ENCODE measurements around the gene MBD3L4. TPM values are rescaled to one million over a fixed set of nuclear protein-coding genes. Genes with fewer than 3 reads are reported as not detected.
"Not testable (repeated sequence)": the region's sequence is repeated elsewhere in the genome, so short reads cannot be mapped to it uniquely, and the experiment has no call there.

The MBD3L4 gene
- total RNA-seq, 1 donor from 2014 or later: not detected

DNA sequence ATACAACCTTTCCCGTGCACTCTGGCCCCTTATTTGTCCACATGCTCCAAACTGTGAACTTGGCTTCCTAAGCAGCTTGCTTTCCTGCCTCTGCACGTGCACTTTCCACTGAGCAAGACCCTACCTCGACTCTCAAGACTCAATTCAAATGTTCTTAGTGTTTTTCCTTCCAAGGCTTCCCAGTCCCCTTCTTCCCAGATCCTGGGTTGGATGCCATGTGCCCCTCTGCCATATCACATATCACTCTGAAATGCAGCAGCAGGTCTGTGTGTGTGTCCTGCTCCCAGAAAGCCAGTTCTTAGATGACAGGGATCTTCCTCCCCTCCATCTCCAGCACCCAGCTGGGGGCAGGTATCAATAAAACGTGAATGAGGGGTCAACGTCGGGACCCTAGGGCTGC is 32.6 kb upstream of the MBD3L4 start:
- DNase-seq (no peak), ATAC-seq (no peak)
- H3K4me3 ChIP-seq: no peak overlapping the region
- no peaks in the 10 kb centered on the region for H3K27me3 ChIP-seq (ENCODE audit: low read depth)
- H3K36me3 ChIP-seq: peaks cover 67% of the 10 kb centered on the region
- peaks cover 24% of the 10 kb centered on the region for H3K9me3 ChIP-seq
- no peak overlapping the region for H3K27ac ChIP-seq
- intact Hi-C loops (cut with DNase I): no loop called here
- TF ChIP-seq, protein P1, sequence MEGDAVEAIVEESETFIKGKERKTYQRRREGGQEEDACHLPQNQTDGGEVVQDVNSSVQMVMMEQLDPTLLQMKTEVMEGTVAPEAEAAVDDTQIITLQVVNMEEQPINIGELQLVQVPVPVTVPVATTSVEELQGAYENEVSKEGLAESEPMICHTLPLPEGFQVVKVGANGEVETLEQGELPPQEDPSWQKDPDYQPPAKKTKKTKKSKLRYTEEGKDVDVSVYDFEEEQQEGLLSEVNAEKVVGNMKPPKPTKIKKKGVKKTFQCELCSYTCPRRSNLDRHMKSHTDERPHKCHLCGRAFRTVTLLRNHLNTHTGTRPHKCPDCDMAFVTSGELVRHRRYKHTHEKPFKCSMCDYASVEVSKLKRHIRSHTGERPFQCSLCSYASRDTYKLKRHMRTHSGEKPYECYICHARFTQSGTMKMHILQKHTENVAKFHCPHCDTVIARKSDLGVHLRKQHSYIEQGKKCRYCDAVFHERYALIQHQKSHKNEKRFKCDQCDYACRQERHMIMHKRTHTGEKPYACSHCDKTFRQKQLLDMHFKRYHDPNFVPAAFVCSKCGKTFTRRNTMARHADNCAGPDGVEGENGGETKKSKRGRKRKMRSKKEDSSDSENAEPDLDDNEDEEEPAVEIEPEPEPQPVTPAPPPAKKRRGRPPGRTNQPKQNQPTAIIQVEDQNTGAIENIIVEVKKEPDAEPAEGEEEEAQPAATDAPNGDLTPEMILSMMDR (IDR thresholded peaks at IDR 0.05): no peak
- H3K4me1 ChIP-seq: peaks cover 15% of the 10 kb centered on the region

DNA sequence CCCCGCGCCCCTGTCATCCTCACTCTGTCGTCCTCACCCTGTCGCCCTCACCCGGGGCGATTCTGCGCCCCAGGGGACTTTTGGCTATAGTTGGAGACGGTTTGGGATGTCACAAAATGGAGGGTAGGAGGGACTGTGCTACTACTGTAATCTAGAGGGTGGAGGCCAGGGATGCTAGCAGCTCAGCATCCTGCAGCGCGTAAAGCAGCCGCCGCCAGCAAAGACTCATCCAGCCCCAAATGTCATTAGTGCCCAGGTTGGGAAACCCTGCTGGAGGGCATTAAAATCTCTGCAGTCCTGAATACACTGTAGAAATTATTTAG is 29.9 kb upstream of the MBD3L4 start:
- TF ChIP-seq, protein P1 (IDR thresholded peaks at IDR 0.05): no peak
- Histone ChIP-seq H3K9me3 (no peaks in the 10 kb centered on the region), H3K4me3 (peak overlapping the region; percentile 97), H3K27me3 (ENCODE audit: low read depth) (no peaks in the 10 kb centered on the region), H3K36me3 (peaks cover 40% of the 10 kb centered on the region), H3K4me1 (peaks cover 15% of the 10 kb centered on the region), H3K27ac (peak overlapping the region; percentile 88)
- ATAC-seq: no peak
- DNase-seq: no peak
- intact Hi-C loops (cut with DNase I): no loop called here

- intact Hi-C loops (cut with DNase I): no loop called here
- ATAC-seq (peak; percentile 100), DNase-seq (peak; percentile 100)
- Histone ChIP-seq H3K4me1 (peaks cover 15% of the 10 kb centered on the region), H3K27ac (peak within 1 kb of the TSS; percentile 88), H3K9me3 (no peaks in the 10 kb centered on the region), H3K27me3 (ENCODE audit: low read depth) (no peaks in the 10 kb centered on the region), H3K36me3 (peaks cover 36% of the 10 kb centered on the region), H3K4me3 (peak within 1 kb of the TSS; percentile 97)
- TF ChIP-seq, protein P1 (IDR thresholded peaks at IDR 0.05): no peak
These were observed 29.3 kb upstream of the MBD3L4 start, which contains the start of gene ZNF557 for GRCh38 chr19:7069042-7069903. ZNF557 (plus strand) TSS chr19:7069703; CDS start chr19:7075075, 5,372 bp downstream.

DNA sequence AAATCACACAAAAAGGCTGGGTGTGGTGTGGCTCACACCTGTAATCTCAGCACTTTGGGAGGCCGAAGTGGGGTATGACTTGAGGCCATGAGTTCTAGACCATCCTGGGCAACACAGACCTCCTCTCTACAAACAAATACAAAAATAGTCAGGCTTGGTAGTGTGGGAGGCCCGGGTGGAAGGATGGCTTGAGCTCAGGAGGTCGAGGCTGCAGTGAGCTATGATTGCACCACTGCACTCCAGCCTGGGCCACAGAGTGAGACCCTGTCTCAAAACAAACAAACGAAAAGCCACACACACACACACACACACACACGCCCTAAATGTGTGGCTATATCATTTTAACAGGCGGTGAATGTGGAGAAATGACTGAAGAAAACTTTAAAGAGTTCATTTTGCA is 28.6 kb upstream of the MBD3L4 start:
- Histone ChIP-seq H3K27me3 (ENCODE audit: low read depth) (no peaks in the 10 kb centered on the region), H3K36me3 (peaks cover 29% of the 10 kb centered on the region), H3K4me1 (peaks cover 15% of the 10 kb centered on the region), H3K27ac (no peak overlapping the region), H3K9me3 (no peaks in the 10 kb centered on the region), H3K4me3 (no peak overlapping the region)
- TF ChIP-seq, protein P1 (IDR thresholded peaks at IDR 0.05): no peak
- intact Hi-C loops (cut with DNase I): no loop called here
- ATAC-seq: no peak
- DNase-seq: no peak

DNA sequence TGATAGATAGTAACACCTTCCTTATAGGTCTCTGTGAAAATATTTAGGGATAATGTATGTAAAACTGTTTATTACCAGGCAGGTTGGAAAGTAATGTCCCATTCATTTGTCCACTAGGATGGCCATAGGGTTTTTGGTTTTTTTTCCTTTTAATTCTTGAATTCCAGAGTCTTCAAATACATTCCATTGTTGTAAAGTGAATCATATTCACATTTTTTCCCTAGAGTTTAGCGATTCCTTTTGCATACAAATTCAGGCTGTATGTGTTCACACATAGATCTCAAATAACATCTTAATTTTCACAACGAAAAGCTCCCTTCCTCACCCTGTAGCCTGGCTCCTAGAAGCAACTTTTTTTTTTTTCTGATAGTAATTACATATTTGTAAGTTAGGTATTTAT is 27.7 kb upstream of the MBD3L4 start:
- intact Hi-C loops (cut with DNase I): no loop called here
- no peak overlapping the region for H3K27ac ChIP-seq
- ATAC-seq (no peak), DNase-seq (no peak)
- H3K36me3 ChIP-seq: peaks cover 20% of the 10 kb centered on the region
- no peaks in the 10 kb centered on the region for H3K27me3 ChIP-seq (ENCODE audit: low read depth)
- peaks cover 15% of the 10 kb centered on the region for H3K4me1 ChIP-seq
- no peak overlapping the region for H3K4me3 ChIP-seq
- no peaks in the 10 kb centered on the region for H3K9me3 ChIP-seq
- TF ChIP-seq, protein P1 (IDR thresholded peaks at IDR 0.05): no peak

GRCh38 chr19:7067122-7067521 is 27.1 kb upstream of the MBD3L4 start:
- DNase-seq; ATAC-seq; H3K27ac ChIP-seq; H3K27me3 ChIP-seq (ENCODE audit: low read depth); H3K4me3 ChIP-seq; intact Hi-C loops (cut with DNase I); H3K9me3 ChIP-seq: not testable (repeated sequence)
- H3K36me3 ChIP-seq: peaks cover 14% of the 10 kb centered on the region
- H3K4me1 ChIP-seq: peaks cover 15% of the 10 kb centered on the region

Data from lower lobe of right lung (tissue), 2 donors.